NCI-H2196 treated with DMSO at 0.1 percent for 48 hours (cell line): ENCODE results near the gene ART1.

Experiments used
- DNase-seq: peaks from one replicate; lab custom pipeline; 2025; ENCODE audit not compliant: unreplicated experiment; lab: John Stamatoyannopoulos, UW

ART1 gene

GRCh38 chr11:3665336-3666022 lies 20.6 kb downstream of the ART1 start:
- DNase-seq: no peak

GRCh38 chr11:3666023-3666530 lies 21.1 kb downstream of the ART1 start:
- no peak for DNase-seq

- no peak for DNase-seq
Measured at GRCh38 chr11:3667149-3668035, 22.5 kb downstream of the ART1 start.

DNA sequence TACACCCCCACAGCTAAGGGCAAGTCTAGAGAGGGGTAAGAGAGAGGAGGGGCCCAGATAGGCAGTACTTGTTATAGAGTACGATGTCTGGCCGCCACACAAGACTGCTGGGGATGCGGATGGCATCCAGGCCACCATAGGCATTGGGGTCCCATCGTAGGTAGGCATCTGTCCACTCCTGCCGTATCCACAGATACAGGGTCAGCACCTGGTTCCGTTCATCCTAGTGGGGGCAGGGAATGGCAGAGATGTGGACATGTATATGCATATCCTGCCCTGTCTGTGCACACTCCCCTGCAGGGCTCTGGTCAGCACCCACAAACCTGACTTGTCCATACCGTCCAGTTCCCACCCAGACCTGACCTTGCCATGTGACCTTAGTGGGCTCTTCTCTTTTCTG lies 24.2 kb downstream of the ART1 start:
- DNase-seq: no peak

DNA sequence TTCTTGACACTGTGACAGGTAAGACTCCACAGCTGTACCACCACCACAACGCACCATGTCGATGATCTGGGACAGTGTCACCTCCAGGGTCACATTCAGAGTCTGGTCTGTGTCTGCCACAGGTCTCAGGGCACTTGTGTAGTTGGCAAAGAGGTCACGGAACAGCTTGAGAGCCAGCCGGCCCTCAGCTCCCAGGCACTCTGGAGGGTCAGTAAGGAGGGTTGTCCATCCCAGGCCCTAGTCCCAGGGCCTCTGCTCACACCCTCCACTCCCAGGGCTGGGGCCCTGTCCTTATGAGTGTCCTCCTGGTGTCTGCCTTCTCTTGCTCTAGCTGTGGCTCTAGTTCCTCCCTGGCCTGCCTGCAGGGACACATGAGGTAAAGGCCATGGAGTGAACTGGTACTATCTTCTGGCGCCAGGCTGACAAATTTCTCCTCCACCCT lies 24.8 kb downstream of the ART1 start:
- DNase-seq: no peak

GRCh38 chr11:3671334-3672254 lies 26.7 kb downstream of the ART1 start, which contains the start of gene CHRNA10:
CHRNA10 (minus strand) TSS chr11:3671384; CDS start chr11:3671312, 72 bp downstream.
- DNase-seq: no peak

- DNase-seq: no peak
Measured at GRCh38 chr11:3674189-3674588, 29.3 kb downstream of the ART1 start.

- no peak for DNase-seq
Measured at GRCh38 chr11:3675971-3676370, 31.0 kb downstream of the ART1 start.

DNA sequence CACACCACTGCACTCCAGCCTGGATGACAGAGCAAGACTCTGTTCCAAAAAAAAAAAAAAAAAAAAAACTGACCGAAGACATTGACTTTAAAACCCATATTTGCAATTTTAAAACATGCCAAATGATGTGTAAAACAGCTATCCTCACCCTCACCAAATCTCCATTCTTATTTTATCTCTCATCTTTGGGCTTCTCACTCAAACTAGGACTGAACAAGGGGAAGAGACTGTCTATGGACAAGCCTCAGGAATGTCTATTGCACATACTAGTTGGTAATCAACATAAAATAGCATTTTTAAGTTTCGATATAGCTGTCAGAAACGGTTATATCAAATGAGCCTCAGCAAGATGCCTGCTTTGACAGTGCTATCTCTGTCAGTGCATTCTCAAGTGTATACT lies 34.1 kb downstream of the ART1 start:
- no peak for DNase-seq

- DNase-seq: no peak
Measured at GRCh38 chr11:3683039-3683438, 38.1 kb downstream of the ART1 start.

- no peak for DNase-seq
Measured at GRCh38 chr11:3684129-3684818, 39.3 kb downstream of the ART1 start.

DNA sequence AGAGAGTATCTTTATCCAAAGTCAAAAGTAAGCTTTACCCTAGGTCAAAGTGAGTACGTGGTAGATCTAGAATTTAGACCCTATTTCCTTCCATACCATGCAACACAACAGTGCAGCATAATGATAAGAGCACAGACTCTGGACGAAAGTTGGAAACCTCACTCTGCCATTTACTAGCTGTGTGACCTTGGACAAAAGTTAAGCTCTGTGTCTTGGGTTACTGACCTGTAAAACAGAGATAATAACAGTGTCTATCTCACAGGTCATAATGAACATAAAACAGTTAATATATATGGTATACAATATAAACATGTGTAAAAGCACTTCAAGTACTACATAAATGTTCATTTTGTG lies 39.9 kb downstream of the ART1 start:
- no peak for DNase-seq

DNA sequence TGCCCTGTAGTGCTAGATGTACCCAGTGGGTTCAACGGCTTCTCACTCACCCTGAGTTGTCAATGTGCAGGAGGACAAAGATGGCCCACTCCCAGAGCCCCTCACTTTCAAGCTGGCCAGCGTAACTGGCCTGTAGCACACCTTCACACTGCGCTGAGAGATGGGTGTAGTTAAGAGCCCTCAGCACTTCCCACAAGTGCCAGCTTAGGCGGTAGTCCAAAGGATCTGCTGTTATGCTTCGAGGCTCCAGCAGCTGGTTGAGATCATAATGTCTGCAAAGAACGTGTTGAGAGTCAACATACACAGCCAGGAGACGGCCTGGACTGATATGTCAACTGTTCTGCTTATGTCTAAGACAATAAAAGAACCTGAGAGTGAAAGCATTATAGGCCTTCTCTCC lies 41.0 kb downstream of the ART1 start:
- DNase-seq: no peak

GRCh38 chr11:3686751-3687150 lies 41.8 kb downstream of the ART1 start:
- DNase-seq: no peak

DNA sequence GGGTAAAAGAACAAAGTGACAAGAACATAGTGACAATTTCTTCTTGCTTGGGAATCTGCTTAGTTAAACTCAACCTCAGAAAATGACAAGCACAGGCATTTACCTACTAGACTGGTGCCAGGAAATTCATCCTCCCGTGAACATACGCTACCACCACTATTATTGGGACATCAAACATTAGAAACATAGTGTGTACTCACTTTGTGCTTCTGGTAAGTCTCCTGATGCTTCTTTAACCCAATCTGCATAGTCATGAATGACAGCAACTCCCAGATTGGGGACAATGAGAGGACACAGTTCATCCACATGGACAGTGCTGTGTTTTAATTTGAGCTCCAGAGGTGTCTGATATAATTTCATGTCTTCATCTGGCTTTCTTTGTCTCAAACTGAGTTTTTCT lies 55.5 kb downstream of the ART1 start:
- DNase-seq: no peak

- no peak for DNase-seq
Measured at GRCh38 chr11:3700910-3701309, 56.0 kb downstream of the ART1 start.

- DNase-seq: no peak
Measured at GRCh38 chr11:3703383-3703782, 58.5 kb downstream of the ART1 start.

DNA sequence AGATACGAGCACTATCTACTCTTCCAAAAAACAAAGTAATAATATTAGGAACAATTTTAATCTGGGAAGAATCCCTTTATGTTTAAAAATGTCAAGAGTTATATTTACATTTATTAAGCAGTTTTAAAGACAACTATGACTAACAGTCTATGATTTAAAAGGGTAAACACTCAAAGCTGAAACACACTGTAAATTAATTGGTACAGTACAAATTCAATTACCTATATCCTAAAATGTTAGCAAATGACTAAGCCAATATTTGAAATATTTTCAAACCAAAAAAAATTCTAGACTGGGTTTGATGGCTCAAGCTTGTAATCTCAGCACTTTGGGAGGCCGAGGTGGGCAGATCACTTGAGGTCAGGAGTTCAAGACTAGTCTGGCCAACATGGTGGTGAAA lies 62.2 kb downstream of the ART1 start:
- DNase-seq: no peak

- no peak for DNase-seq
Measured at GRCh38 chr11:3709977-3710376, 65.0 kb downstream of the ART1 start.

DNA sequence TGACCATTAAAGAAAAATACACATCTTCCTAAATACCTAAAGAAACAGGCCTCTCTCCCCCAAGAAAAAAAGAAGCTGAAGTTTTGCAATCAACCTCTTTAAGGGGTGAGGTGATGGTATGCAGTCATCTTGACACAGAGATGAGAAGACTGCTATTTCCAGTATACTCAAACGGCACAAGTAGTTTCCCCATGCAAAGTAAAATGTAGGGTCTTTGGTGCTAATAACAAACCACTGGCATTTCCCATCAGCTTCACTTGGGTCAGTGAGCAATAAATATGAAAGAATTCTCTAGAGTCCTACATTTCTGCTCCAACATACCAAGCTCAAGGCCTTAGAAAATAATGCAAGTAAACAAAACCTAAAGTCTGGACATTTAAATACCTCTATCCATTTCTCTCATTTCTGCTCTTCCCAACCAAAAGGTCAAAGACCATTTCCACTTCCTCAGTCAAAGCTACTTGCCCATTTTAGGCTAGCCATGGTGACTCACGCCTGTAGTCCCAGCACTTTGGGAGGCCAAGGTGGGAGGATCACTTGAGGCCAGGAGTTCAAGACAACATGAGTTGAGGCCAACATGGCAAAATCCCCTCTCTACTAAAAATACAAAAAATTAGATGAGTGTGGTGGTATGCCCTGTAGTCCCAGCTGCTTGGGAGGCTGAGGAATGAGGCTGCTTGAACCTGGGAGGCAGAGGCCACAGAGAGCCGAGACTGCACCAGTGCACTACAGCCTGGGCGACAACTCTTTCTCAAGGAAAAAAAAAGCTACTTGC lies 65.7 kb downstream of the ART1 start:
- no peak for DNase-seq
